ENCODE data around the gene RXYLT1. TPM values are rescaled to one million over a fixed set of nuclear protein-coding genes. Genes with fewer than 3 reads are reported as not detected.

The RXYLT1 gene
- polyA plus RNA-seq, 1 donor from 2014 or later = 30.5 TPM

DNA sequence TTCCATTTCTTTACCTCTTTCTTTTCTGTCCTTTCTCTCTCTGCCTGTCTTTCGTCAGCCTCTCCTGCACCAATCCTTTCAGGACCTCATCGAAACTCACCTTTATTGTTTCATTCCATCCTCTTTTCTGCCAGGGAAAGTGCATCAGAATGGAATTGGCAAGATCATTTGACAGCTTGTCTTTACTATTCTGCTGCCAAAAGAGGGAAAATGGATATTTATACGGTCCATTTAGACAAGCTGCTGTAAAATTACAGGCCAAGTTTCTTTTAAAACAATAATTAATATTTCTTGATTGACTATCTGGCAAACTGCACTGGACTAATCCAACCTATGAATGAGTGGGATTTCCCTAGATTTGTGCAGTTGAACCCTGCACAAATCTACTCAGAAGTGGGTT is 57.2 kb downstream of the RXYLT1 start:
- TF ChIP-seq MXI1 (conservative IDR thresholded peaks at IDR 0.05; ENCODE audit: poor library complexity, severe bottlenecking) (no peak), SMC3 (conservative IDR thresholded peaks at IDR 0.05; ENCODE audit: poor library complexity) (no peak), RAD21 (conservative IDR thresholded peaks at IDR 0.05) (no peak), EZH2 (IDR thresholded peaks at IDR 0.05; ENCODE audit: borderline replicate concordance, insufficient read depth, low read length, poor library complexity, severe bottlenecking) (no peak), TAF1 (IDR thresholded peaks at IDR 0.05; ENCODE audit: low read depth) (no peak), POLR2AphosphoS5 (IDR thresholded peaks at IDR 0.05) (no peak), EP300 (conservative IDR thresholded peaks at IDR 0.05; ENCODE audit: poor library complexity, severe bottlenecking) (no peak)
- TF ChIP-seq, protein P1, sequence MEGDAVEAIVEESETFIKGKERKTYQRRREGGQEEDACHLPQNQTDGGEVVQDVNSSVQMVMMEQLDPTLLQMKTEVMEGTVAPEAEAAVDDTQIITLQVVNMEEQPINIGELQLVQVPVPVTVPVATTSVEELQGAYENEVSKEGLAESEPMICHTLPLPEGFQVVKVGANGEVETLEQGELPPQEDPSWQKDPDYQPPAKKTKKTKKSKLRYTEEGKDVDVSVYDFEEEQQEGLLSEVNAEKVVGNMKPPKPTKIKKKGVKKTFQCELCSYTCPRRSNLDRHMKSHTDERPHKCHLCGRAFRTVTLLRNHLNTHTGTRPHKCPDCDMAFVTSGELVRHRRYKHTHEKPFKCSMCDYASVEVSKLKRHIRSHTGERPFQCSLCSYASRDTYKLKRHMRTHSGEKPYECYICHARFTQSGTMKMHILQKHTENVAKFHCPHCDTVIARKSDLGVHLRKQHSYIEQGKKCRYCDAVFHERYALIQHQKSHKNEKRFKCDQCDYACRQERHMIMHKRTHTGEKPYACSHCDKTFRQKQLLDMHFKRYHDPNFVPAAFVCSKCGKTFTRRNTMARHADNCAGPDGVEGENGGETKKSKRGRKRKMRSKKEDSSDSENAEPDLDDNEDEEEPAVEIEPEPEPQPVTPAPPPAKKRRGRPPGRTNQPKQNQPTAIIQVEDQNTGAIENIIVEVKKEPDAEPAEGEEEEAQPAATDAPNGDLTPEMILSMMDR (IDR thresholded peaks at IDR 0.05; ENCODE audit: poor library complexity, severe bottlenecking) = no peak
- TF ChIP-seq, protein P2, sequence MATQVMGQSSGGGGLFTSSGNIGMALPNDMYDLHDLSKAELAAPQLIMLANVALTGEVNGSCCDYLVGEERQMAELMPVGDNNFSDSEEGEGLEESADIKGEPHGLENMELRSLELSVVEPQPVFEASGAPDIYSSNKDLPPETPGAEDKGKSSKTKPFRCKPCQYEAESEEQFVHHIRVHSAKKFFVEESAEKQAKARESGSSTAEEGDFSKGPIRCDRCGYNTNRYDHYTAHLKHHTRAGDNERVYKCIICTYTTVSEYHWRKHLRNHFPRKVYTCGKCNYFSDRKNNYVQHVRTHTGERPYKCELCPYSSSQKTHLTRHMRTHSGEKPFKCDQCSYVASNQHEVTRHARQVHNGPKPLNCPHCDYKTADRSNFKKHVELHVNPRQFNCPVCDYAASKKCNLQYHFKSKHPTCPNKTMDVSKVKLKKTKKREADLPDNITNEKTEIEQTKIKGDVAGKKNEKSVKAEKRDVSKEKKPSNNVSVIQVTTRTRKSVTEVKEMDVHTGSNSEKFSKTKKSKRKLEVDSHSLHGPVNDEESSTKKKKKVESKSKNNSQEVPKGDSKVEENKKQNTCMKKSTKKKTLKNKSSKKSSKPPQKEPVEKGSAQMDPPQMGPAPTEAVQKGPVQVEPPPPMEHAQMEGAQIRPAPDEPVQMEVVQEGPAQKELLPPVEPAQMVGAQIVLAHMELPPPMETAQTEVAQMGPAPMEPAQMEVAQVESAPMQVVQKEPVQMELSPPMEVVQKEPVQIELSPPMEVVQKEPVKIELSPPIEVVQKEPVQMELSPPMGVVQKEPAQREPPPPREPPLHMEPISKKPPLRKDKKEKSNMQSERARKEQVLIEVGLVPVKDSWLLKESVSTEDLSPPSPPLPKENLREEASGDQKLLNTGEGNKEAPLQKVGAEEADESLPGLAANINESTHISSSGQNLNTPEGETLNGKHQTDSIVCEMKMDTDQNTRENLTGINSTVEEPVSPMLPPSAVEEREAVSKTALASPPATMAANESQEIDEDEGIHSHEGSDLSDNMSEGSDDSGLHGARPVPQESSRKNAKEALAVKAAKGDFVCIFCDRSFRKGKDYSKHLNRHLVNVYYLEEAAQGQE (IDR thresholded peaks at IDR 0.05; ENCODE audit: borderline replicate concordance) = no peak
- H2AFZ ChIP-seq (ENCODE audit: low read depth, low read length) = no peak overlapping the region
- no peaks in the 10 kb centered on the region for H3K27me3 ChIP-seq (ENCODE audit: insufficient read depth, low read depth, low read length)

DNA sequence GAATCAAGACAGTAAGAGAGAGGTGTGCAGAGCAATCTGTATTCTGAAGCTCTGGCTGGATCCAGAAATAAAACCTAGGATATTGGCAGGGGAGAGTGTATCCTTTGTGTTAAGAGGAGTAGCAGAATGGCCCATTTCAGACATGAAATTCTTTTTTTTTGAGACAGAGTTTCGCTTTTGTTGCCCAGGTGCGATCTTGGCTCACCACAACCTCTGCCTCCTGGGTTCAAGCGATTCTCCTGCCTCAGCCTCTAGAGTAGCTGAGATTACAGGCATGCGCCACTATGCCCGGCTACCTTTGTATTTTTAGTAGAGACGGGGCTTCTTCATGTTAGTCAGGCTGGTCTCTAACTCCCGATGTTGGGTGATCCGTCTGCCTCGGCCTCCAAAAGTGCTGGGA is 58.7 kb downstream of the RXYLT1 start:
- no peaks in the 10 kb centered on the region for H3K27me3 ChIP-seq (ENCODE audit: insufficient read depth, low read depth, low read length)
- H3K9ac ChIP-seq (ENCODE audit: low read length) = no peak overlapping the region
- H3K4me2 ChIP-seq (ENCODE audit: low read length) = no peak overlapping the region
- H3K9me2 ChIP-seq (ENCODE audit: insufficient read depth, low read length) = no peaks in the 10 kb centered on the region
- no peaks in the 10 kb centered on the region for H3K79me2 ChIP-seq (replicated peaks; ENCODE audit: insufficient read depth, low read length)
- H3K27ac ChIP-seq (ENCODE audit: low read length) = no peak overlapping the region
- no peak overlapping the region for H3K4me3 ChIP-seq (ENCODE audit: low read length)
- H3K9me3 ChIP-seq (ENCODE audit: low read length) = no peaks in the 10 kb centered on the region
- no peak overlapping the region for H2AFZ ChIP-seq (ENCODE audit: low read depth, low read length)
- no peaks in the 10 kb centered on the region for H3F3A ChIP-seq (ENCODE audit: insufficient read depth, low read length, poor library complexity, severe bottlenecking)
- no peaks in the 10 kb centered on the region for H4K20me1 ChIP-seq (ENCODE audit: insufficient read depth)
- TF ChIP-seq, protein P1 (IDR thresholded peaks at IDR 0.05; ENCODE audit: poor library complexity, severe bottlenecking) = no peak
- TF ChIP-seq EP300 (conservative IDR thresholded peaks at IDR 0.05; ENCODE audit: poor library complexity, severe bottlenecking) (no peak), TAF1 (IDR thresholded peaks at IDR 0.05; ENCODE audit: low read depth) (no peak), POLR2AphosphoS5 (IDR thresholded peaks at IDR 0.05) (no peak), RAD21 (conservative IDR thresholded peaks at IDR 0.05) (no peak)
- H3K36me3 ChIP-seq (ENCODE audit: insufficient read depth, low read length) = no peaks in the 10 kb centered on the region

More for the DNA sequence above, 57.2 kb downstream of the RXYLT1 start:
- Histone ChIP-seq H3K36me3 (ENCODE audit: insufficient read depth, low read length) (no peaks in the 10 kb centered on the region), H3K4me3 (ENCODE audit: low read length) (no peak overlapping the region), H3K27ac (ENCODE audit: low read length) (no peak overlapping the region), H3K9ac (ENCODE audit: low read length) (no peak overlapping the region), H4K20me1 (ENCODE audit: insufficient read depth) (no peaks in the 10 kb centered on the region), H3K79me2 (replicated peaks; ENCODE audit: insufficient read depth, low read length) (no peaks in the 10 kb centered on the region), H3K4me2 (ENCODE audit: low read length) (no peak overlapping the region), H3F3A (ENCODE audit: insufficient read depth, low read length, poor library complexity, severe bottlenecking) (no peaks in the 10 kb centered on the region), H3K9me3 (ENCODE audit: low read length) (no peaks in the 10 kb centered on the region), H3K9me2 (ENCODE audit: insufficient read depth, low read length) (no peaks in the 10 kb centered on the region)
